KG1 (cell line): ENCODE measurements around the gene MMP28.

Source experiments
- DNase-seq: peaks from one replicate; lab custom pipeline; 2025; lab: John Stamatoyannopoulos, UW

MMP28 gene

DNA sequence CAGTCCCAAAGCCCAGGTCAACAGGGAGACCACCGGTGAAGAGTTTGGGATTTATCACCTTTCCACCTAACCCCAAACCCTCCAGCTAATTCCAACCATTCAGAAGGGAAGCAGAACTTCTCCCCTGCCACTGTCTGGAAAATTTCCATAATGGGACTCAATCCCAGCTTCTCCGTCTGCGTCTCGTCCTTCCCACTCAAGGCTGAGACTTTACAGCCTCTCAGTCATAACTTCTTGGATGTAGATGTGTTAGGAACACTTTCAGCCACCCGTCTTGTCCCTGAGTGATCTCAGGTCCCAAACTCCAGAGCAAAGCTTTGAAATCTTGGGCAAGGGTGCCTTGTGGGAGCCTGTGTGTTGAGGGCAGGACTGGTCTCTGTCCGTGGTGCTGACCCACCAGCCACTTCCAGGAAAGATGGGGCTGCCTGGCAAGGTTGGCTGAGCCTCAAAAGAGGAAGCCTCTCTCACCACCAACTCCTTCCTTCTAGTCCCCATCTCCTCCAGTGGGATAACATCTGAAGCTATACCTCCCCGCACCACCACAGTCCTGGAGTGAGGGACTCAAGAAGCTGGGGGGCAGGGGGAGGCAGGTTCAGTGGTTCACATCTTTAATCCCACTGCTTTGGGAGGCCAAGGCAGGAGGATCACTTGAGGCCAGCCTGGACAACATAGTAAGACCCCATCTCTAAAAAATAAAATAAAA, 51.7 kb downstream of the MMP28 start:
- peak; percentile 29 for DNase-seq

- DNase-seq: no peak
Measured at GRCh38 chr17:35742896-35743477, 52.5 kb downstream of the MMP28 start.

GRCh38 chr17:35742496-35742895, 52.9 kb downstream of the MMP28 start:
- DNase-seq: no peak

DNA sequence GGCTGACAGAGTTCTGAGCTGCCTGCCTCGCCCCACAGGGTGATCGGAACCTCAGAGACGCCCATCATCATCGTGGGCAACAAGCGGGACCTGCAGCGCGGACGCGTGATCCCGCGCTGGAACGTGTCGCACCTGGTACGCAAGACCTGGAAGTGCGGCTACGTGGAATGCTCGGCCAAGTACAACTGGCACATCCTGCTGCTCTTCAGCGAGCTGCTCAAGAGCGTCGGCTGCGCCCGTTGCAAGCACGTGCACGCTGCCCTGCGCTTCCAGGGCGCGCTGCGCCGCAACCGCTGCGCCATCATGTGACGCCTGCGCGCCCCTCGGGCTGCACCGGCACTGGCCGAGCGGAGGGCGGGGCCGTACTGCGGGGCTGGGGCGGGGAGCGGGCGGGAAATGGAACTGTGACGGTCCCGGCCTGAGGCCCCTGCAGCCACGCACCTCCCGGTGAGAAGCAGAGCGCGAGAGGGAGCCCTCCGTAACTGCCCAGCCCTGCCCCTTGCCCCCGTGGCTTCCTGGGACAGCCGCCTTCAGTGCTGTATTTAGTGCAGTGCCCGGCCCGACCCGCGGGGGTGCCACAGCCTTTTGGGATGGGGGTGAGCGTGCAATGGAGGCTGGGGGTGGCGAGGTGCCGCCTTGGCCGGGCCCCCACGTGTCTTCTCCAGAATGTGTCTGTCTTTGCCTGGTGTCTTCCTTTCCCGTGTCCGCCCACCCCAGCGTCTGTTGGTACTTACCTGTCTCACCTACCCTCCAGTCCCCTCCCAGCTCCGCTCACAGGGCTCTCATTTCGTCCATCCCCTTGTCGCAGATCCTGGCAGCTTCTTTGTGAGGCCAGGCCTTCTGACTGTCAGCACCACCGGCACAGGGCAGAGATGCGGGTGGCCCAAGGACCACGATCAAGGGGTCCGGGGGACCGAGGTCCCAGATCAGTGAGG, 54.2 kb downstream of the MMP28 start:
- no peak for DNase-seq

- no peak for DNase-seq
Measured at GRCh38 chr17:35740216-35740615, 55.2 kb downstream of the MMP28 start.

DNA sequence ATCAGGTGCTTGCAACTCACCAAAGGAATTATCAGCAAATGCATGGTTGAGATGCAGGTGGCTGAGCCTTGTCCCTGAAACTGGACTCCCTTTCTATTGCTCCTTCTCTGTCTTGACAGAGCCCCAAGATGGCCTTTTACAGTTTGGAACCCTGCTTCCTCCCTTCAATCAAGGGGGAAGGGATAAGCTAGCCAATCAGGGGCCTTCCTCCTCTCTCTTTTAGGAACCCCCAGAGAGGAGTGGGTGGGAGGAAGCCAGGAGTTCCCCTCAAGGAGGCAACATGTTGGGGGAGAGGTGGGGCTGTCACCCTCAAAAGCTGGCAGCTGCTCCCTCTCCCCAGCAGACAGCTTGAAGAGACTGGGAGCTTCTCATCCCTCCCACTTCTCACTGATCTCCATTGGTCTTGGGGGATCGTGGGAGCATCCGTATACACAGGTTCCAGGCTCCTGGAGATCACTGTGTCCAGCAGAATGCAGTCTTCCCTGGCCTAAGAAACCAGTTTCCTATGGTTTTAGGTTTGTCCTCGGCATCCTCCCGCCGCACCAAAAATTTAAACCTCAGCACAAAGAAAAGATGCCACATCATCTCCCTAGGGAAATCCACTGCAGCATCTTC, 56.8 kb downstream of the MMP28 start:
- no peak for DNase-seq

- no peak for DNase-seq
Measured at GRCh38 chr17:35736236-35736635, 59.2 kb downstream of the MMP28 start.

GRCh38 chr17:35735036-35735805, 60.2 kb downstream of the MMP28 start:
- DNase-seq: no peak

- DNase-seq: no peak
Measured at GRCh38 chr17:35734396-35734795, 61.0 kb downstream of the MMP28 start.

DNA sequence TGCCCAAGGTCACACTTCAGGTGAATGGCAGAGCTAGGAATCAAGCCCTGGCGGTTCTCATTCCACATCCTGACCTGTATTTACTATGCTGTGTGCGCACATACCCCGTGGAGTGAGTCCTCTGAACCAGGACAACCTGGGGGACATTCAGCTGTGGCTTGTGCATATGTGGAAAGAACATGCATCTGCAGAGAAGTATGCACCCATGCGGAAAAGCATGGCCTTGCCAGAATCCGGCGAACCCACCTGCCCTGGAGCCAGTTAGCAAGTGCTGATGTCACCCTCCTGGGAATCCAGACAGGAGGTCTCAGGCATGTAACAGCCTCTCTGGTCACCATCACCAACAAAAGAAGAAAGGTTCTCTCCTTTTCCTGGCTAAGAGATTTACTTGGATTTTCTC, 62.1 kb downstream of the MMP28 start:
- no peak for DNase-seq

- DNase-seq: no peak
Measured at GRCh38 chr17:35732806-35733136, 62.7 kb downstream of the MMP28 start.

GRCh38 chr17:35731917-35732805, 63.3 kb downstream of the MMP28 start:
- no peak for DNase-seq

- DNase-seq: no peak
Measured at GRCh38 chr17:35731239-35731916, 64.1 kb downstream of the MMP28 start, which contains the start of gene RASL10B. Gene RASL10B (plus strand): TSS chr17:35731639. CDS start chr17:35735185, 3,546 bp downstream.

- no peak for DNase-seq
Measured at GRCh38 chr17:35730400-35731005, 64.9 kb downstream of the MMP28 start.

DNA sequence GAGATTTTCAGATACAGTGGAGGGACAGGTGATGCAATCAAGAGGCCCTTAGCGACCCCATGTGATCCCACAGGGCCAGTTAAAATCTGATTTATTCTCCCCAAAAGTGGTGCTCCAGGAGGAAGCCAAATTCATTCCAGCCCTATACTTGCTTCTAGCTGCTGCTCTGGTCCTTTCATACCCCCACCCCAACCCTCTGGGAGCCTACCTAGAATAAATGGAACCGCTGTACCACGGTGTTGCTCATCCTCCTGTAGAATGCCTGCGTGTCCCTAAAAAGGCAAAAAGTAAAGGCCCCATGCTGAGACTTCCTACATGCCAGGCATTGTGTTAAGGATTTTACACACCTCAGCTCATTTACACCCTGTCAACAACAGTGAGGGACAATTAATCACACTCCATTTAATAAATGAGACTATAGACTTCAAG, 66.0 kb downstream of the MMP28 start:
- no peak for DNase-seq

DNA sequence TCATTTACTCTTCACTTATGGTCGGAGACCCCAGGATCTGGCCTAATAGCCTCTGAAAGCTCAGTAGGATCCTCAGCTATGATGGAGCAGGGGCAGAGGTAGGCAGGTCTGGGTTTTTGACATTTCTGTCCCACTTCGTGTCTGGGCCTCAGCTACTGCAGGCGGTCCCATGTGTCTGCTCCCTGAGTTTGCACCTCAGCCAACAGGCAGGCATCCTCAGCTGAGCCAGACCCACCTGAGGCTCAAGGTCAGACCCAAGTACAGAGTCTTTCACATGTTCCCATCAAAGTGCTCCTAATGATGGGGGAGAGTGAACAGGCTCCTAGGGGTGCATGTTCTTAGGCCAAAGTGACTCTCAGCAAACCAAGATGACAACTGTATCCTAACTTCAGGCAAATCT, 66.9 kb downstream of the MMP28 start:
- no peak for DNase-seq

DNA sequence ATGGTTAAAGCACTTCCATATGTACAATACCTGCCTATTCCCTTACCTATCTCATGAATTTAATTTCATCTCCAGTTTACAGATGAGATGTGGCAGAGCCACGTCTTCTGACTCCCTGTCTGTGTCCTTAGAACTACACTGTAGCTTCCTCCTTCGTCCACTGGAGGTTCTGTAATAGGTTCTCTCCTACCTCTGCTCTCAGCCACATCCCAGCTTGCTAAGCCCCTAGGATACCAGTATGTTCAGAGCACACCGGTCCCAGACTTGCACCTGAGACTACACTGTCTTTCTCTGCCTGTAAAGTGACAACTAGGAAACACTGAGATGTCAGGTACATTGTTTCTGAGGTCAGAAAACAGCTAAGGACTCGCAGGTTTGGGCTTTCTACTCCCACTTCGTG, 67.8 kb downstream of the MMP28 start:
- no peak for DNase-seq

GRCh38 chr17:35726953-35727460, 68.4 kb downstream of the MMP28 start:
- no peak for DNase-seq
